WTC11 (cell line): ENCODE results near the gene ERC1. TPM values are rescaled to one million over a fixed set of nuclear protein-coding genes. Genes with fewer than 3 reads are reported as not detected.

ENCODE experiments used
- ATAC-seq: fragments of 200-7000 bp; cut with Tn5 transposase; 2 replicates; pipeline ENCODE4 v1.10.0; 2021; ENCODE audit warnings: mild to moderate bottlenecking, moderate library complexity
- CTCF ChIA-PET: fragments of 300-600 bp; sonication (Branson Sonifier 250); formaldehyde crosslinking; loops from one replicate; lab custom pipeline; 2021; ENCODE audit warnings: antibody characterized with exemption; lab: Charles Lee
- POLR2A ChIA-PET: fragments of 350-600 bp; sonication (Branson Sonifier 250); formaldehyde crosslinking; loops from one replicate; lab custom pipeline; 2021; ENCODE audit warnings: antibody characterized with exemption; lab: Charles Lee
- DNase-seq: peaks from one replicate; pipeline ENCODE4 v3.0.0; 2021; ENCODE audit warnings: low spot score
- H3K27ac Mint-ChIP-seq: 2 replicates; pipeline ENCODE4 v1.8.0; 2021; ENCODE audit warnings: mixed read lengths
- H3K27me3 Mint-ChIP-seq: 2 replicates; pipeline ENCODE4 v1.8.0; 2021; ENCODE audit warnings: low read depth, mild to moderate bottlenecking, moderate library complexity, mixed read lengths
- H3K36me3 Mint-ChIP-seq: 2 replicates; pipeline ENCODE4 v1.8.0; 2021; ENCODE audit warnings: mixed read lengths
- H3K4me1 Mint-ChIP-seq: 2 replicates; pipeline ENCODE4 v1.8.0; 2022; ENCODE audit warnings: mixed read lengths
- H3K4me3 Mint-ChIP-seq: 2 replicates; pipeline ENCODE4 v1.8.0; 2021; ENCODE audit warnings: mild to moderate bottlenecking, moderate library complexity, mixed read lengths
- H3K9me3 Mint-ChIP-seq: 2 replicates; pipeline ENCODE4 v1.8.0; 2021; ENCODE audit warnings: mixed read lengths
- ATF1 ChIP-seq: sonication (generic); formaldehyde crosslinking; IDR thresholded peaks from 2 replicates; pipeline ENCODE4 v1.8.1; 2023; ENCODE audit warnings: mild to moderate bottlenecking, moderate library complexity, missing genetic modification reagents
- ATF6 ChIP-seq: sonication (generic); formaldehyde crosslinking; IDR thresholded peaks from 2 replicates; pipeline ENCODE4 v1.8.1; 2023; ENCODE audit warnings: mild to moderate bottlenecking, missing genetic modification reagents
- CREM ChIP-seq: sonication (generic); formaldehyde crosslinking; IDR thresholded peaks from 2 replicates; pipeline ENCODE4 v1.8.1; 2022; ENCODE audit warnings: mild to moderate bottlenecking, missing genetic modification reagents, moderate library complexity
- ELF4 ChIP-seq: sonication (generic); formaldehyde crosslinking; IDR thresholded peaks from 2 replicates; pipeline ENCODE4 v1.8.1; 2022; ENCODE audit warnings: low read depth, mild to moderate bottlenecking, moderate library complexity, missing genetic modification reagents
- EMX1 ChIP-seq: fragments of 250-450 bp; sonication (Bioruptor Pico); IDR thresholded peaks from 2 replicates; pipeline ENCODE4 v1.8.0; 2021; ENCODE audit warnings: mild to moderate bottlenecking
- ESRRA ChIP-seq: sonication (generic); formaldehyde crosslinking; IDR thresholded peaks from 2 replicates; pipeline ENCODE4 v1.8.1; 2022; ENCODE audit warnings: mild to moderate bottlenecking, missing genetic modification reagents, borderline replicate concordance
- ETV6 ChIP-seq: sonication (generic); formaldehyde crosslinking; IDR thresholded peaks from 2 replicates; pipeline ENCODE4 v1.8.1; 2022; ENCODE audit warnings: mild to moderate bottlenecking, missing genetic modification reagents
- FOXP1 ChIP-seq: sonication (generic); formaldehyde crosslinking; IDR thresholded peaks from 2 replicates; pipeline ENCODE4 v1.8.0; 2022; ENCODE audit warnings: missing genetic modification reagents, mild to moderate bottlenecking, moderate library complexity, borderline replicate concordance
- FOXP4 ChIP-seq: sonication (generic); formaldehyde crosslinking; IDR thresholded peaks from 2 replicates; pipeline ENCODE4 v1.8.0; 2022; ENCODE audit warnings: mild to moderate bottlenecking, missing genetic modification reagents
- JAZF1 ChIP-seq: fragments of 250-450 bp; sonication (Bioruptor Pico); IDR thresholded peaks from 2 replicates; pipeline ENCODE4 v1.9.0; 2021; ENCODE audit warnings: moderate library complexity, mild to moderate bottlenecking, inconsistent platforms
- JUN ChIP-seq: sonication (generic); formaldehyde crosslinking; IDR thresholded peaks from 2 replicates; pipeline ENCODE4 v1.8.0; 2023; ENCODE audit warnings: mild to moderate bottlenecking, missing genetic modification reagents
- MXD4 ChIP-seq: fragments of 250-450 bp; sonication (Bioruptor Pico); IDR thresholded peaks from 2 replicates; pipeline ENCODE4 v1.8.0; 2021; ENCODE audit warnings: mild to moderate bottlenecking, moderate library complexity, borderline replicate concordance
- NR2C2 ChIP-seq: sonication (generic); formaldehyde crosslinking; IDR thresholded peaks from 2 replicates; pipeline ENCODE4 v1.8.0; 2022; ENCODE audit warnings: mild to moderate bottlenecking, missing genetic modification reagents
- PRRX2 ChIP-seq: fragments of 250-450 bp; sonication (Bioruptor Pico); IDR thresholded peaks from 2 replicates; pipeline ENCODE4 v1.8.0; 2021; ENCODE audit warnings: mild to moderate bottlenecking
- TCF7 ChIP-seq: sonication (generic); formaldehyde crosslinking; IDR thresholded peaks from 2 replicates; pipeline ENCODE4 v1.8.0; 2022; ENCODE audit warnings: mild to moderate bottlenecking, low read depth, missing genetic modification reagents, moderate library complexity
- TP53 ChIP-seq: sonication (generic); formaldehyde crosslinking; IDR thresholded peaks from 2 replicates; pipeline ENCODE4 v1.8.1; 2023; ENCODE audit warnings: mild to moderate bottlenecking, missing genetic modification reagents
- USF1 ChIP-seq: sonication (generic); formaldehyde crosslinking; IDR thresholded peaks from 2 replicates; pipeline ENCODE4 v1.8.0; 2022; ENCODE audit warnings: mild to moderate bottlenecking, missing genetic modification reagents
- USF2 ChIP-seq: sonication (generic); formaldehyde crosslinking; IDR thresholded peaks from 2 replicates; pipeline ENCODE4 v1.8.1; 2023; ENCODE audit warnings: mild to moderate bottlenecking, missing genetic modification reagents, moderate library complexity
- ZNF121 ChIP-seq: sonication (generic); formaldehyde crosslinking; IDR thresholded peaks from 2 replicates; pipeline ENCODE4 v1.8.0; 2023; ENCODE audit warnings: missing genetic modification reagents
- ZNF219 ChIP-seq: sonication (generic); formaldehyde crosslinking; IDR thresholded peaks from 2 replicates; pipeline ENCODE4 v1.8.0; 2023; ENCODE audit warnings: missing genetic modification reagents, mild to moderate bottlenecking, borderline replicate concordance
- ZNF232 ChIP-seq: sonication (generic); formaldehyde crosslinking; IDR thresholded peaks from 2 replicates; pipeline ENCODE4 v1.8.0; 2022; ENCODE audit warnings: mild to moderate bottlenecking, missing genetic modification reagents
- ZNF671 ChIP-seq: fragments of 250-450 bp; sonication (Bioruptor Pico); IDR thresholded peaks from 2 replicates; pipeline ENCODE4 v1.8.0; 2021; ENCODE audit warnings: mild to moderate bottlenecking
- total RNA-seq: library from RNA; stranded (reverse); gene quantifications from 3 replicates; pipeline ENCODE4 v1.2.3, GENCODE V29; 2021
- TF ChIP-seq, protein P1 (sequence below): fragments of 250-450 bp; sonication (Bioruptor Pico); IDR thresholded peaks from 2 replicates; pipeline ENCODE4 v1.8.0; 2021; ENCODE audit warnings: mild to moderate bottlenecking
- TF ChIP-seq, protein P2 (sequence below): sonication (generic); formaldehyde crosslinking; IDR thresholded peaks from 2 replicates; pipeline ENCODE4 v1.8.0; 2023; ENCODE audit warnings: missing genetic modification reagents

ERC1 gene
- total RNA-seq, 1 experiment from 2014 or later = 47.5 TPM

GRCh38 chr12:1302201-1302870 lies 311.3 kb downstream of the ERC1 start:
- Mint-ChIP-seq H3K36me3 (peaks cover 9% of the 10 kb centered on the region), H3K4me3 (no peak overlapping the region), H3K27me3 (no peaks in the 10 kb centered on the region), H3K9me3 (peaks cover 20% of the 10 kb centered on the region), H3K27ac (no peak overlapping the region), H3K4me1 (no peaks in the 10 kb centered on the region)
- no peak for ATAC-seq
- CTCF ChIA-PET = no interaction called here
- TF ChIP-seq TCF7 = no peak
- TF ChIP-seq FOXP1 (CRISPR knock-in tag) = no peak
- TF ChIP-seq CREM = no peak
- no peak for TF ChIP-seq JAZF1
- POLR2A ChIA-PET = no interaction called here
- DNase-seq = no peak

GRCh38 chr12:1305063-1305434 lies 314.0 kb downstream of the ERC1 start:
- TF ChIP-seq, protein P1, sequence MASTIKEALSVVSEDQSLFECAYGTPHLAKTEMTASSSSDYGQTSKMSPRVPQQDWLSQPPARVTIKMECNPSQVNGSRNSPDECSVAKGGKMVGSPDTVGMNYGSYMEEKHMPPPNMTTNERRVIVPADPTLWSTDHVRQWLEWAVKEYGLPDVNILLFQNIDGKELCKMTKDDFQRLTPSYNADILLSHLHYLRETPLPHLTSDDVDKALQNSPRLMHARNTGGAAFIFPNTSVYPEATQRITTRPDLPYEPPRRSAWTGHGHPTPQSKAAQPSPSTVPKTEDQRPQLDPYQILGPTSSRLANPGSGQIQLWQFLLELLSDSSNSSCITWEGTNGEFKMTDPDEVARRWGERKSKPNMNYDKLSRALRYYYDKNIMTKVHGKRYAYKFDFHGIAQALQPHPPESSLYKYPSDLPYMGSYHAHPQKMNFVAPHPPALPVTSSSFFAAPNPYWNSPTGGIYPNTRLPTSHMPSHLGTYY (CRISPR knock-in tag) = no peak
- TF ChIP-seq ATF1 (CRISPR knock-in tag) (no peak), USF1 (CRISPR knock-in tag) (no peak), ZNF671 (CRISPR knock-in tag) (no peak), ESRRA (CRISPR knock-in tag) (no peak), FOXP4 (no peak), ETV6 (CRISPR knock-in tag) (no peak), ZNF121 (CRISPR knock-in tag) (no peak), PRRX2 (CRISPR knock-in tag) (no peak), ELF4 (CRISPR knock-in tag) (no peak)
- no peak for ATAC-seq
- POLR2A ChIA-PET = no interaction called here

DNA sequence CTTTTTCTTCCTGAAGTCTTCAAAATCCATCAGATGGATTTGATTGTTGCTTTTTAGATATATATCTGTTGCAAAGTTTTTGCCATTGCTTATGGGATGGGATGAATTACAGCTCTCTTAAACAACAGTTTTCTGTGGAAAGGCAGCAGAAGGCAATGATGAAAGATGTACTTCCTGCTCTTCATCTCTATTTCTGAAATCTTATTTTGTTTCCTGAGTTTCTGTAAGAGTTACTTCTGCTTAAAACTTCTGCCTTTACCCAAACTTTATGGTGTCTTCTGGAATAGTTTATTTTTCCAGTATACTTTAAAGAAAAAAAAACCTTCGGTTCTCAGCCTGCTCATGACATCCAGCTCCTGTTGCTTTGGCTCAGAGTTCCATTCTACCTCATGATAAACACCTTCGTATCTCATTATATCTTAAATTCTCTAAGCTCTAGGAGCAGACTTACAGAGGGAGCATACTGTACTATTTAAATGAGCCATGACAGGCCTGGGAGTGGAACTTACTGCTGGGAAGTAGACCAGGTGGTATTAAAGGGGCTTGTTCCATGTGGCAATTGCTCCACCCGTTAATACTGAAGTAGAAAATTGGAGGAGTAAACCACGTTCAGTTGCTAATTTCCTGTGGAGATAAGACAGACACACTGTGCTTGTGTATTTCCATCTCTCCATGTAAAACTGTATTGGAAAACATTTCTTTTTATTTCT lies 314.9 kb downstream of the ERC1 start:
- H3K27me3 Mint-ChIP-seq = no peaks in the 10 kb centered on the region
- no peak overlapping the region for H3K27ac Mint-ChIP-seq
- no peak overlapping the region for H3K4me3 Mint-ChIP-seq
- peaks cover 2% of the 10 kb centered on the region; the same call in 1 of the 2 replicates for H3K4me1 Mint-ChIP-seq
- peaks cover 2% of the 10 kb centered on the region; the same call in 1 of the 2 replicates for H3K36me3 Mint-ChIP-seq
- POLR2A ChIA-PET = no interaction called here
- H3K9me3 Mint-ChIP-seq = no peaks in the 10 kb centered on the region
- CTCF ChIA-PET = interaction anchor here (1.6 kb wide), 1 partner anchor 188 kb away, joined by 6 read pairs; no protein-coding TSS in a partner anchor
- DNase-seq (no peak), ATAC-seq (no peak)
- TF ChIP-seq PRRX2 (CRISPR knock-in tag) (no peak), NR2C2 (CRISPR knock-in tag) (no peak), MXD4 (no peak), USF2 (no peak), ATF6 (CRISPR knock-in tag) (no peak), EMX1 (CRISPR knock-in tag) (no peak), TP53 (CRISPR knock-in tag) (no peak), JUN (CRISPR knock-in tag) (no peak), ZNF219 (no peak), ZNF232 (CRISPR knock-in tag) (no peak)
- TF ChIP-seq, protein P2, sequence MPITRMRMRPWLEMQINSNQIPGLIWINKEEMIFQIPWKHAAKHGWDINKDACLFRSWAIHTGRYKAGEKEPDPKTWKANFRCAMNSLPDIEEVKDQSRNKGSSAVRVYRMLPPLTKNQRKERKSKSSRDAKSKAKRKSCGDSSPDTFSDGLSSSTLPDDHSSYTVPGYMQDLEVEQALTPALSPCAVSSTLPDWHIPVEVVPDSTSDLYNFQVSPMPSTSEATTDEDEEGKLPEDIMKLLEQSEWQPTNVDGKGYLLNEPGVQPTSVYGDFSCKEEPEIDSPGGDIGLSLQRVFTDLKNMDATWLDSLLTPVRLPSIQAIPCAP (CRISPR knock-in tag) = no peak

More at GRCh38 chr12:1305063-1305434, 314.0 kb downstream of the ERC1 start:
- Mint-ChIP-seq H3K27ac (no peak overlapping the region; the same call in 1 of the 2 replicates), H3K36me3 (peaks cover 2% of the 10 kb centered on the region), H3K4me3 (no peak overlapping the region), H3K4me1 (peaks cover 2% of the 10 kb centered on the region; the same call in 1 of the 2 replicates), H3K27me3 (no peaks in the 10 kb centered on the region), H3K9me3 (peaks cover 8% of the 10 kb centered on the region)
- CTCF ChIA-PET = interaction anchor here (1.6 kb wide), 1 partner anchor 187 kb away, joined by 6 read pairs; no protein-coding TSS in a partner anchor
- DNase-seq = no peak
